NK-92 (cell line): ENCODE results near the gene RANBP1.

ENCODE experiments used
- DNase-seq: peaks from one replicate; lab custom pipeline; 2025; ENCODE audit not compliant: unreplicated experiment; lab: John Stamatoyannopoulos, UW

The RANBP1 gene

DNA sequence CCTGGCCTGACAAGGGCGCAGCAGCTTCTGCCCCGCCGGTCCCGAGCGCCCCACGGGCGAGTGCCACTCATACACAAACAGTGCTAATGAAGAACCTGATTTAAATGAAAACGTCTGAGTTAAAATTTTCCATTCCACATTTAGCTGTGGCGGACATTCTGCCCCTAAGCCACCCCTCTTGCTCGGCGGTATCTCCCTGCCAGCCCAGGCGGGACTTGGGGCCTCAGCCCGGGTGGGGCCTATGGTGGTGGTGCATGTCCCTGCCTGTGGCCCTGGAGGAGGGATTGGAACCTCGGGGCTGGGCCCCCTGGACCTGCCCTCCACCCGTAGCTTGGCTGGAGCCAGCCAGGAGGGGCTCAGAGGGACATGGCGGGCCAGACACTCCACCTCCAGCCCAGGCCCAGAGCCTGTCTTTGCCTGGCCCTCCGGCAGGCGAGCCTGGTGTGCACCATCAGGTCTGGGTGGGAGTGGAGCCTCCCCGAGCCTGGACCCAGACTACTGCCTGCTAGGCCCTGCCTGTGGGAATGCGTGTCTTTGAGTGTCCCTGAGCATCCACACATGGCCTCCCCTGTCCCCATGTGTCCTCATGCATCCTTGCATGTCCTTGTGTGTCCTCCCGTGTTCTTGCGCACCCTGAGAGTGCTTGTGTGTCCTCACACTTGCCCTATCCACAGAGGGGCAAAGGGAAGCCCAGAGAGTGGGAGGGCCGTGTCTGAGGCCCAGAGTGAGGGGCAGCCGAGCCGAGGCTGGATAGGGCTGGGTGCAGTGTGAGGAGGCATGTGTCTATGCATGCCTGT lies 20.1 kb downstream of the RANBP1 start:
- DNase-seq = no peak

DNA sequence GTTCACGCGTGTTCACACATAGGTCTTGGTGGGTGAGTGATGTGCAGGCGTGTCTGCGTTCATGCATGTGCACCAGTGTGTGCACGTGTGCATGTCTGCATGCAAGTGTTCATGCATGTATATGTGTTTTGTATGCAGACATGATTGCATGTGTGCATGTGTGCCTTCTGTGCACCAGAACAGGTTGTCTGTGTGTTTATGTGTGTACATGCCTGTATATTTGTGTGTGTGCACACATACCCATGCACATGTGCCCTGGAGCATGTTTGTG lies 20.6 kb downstream of the RANBP1 start:
- no peak for DNase-seq

DNA sequence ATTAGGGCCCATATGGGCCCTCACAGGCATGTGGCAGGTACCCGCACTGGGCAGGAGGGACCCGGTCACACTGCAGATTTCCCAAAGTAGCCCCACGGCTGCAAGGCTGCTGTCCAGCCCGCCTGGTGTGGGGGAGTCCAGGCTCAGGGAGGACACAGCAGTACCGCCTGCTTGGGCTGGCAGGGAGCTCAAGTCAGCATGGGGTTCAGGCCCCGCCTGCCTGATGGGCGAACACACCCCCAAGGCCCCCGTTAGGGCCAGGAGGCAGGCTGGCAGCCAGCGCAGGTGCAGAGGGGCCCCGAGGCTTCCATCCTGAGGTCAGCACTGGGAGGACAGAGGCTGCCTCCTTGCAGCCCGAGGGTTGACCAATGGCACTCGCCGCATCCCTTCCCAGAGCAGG lies 21.2 kb downstream of the RANBP1 start:
- DNase-seq = no peak

DNA sequence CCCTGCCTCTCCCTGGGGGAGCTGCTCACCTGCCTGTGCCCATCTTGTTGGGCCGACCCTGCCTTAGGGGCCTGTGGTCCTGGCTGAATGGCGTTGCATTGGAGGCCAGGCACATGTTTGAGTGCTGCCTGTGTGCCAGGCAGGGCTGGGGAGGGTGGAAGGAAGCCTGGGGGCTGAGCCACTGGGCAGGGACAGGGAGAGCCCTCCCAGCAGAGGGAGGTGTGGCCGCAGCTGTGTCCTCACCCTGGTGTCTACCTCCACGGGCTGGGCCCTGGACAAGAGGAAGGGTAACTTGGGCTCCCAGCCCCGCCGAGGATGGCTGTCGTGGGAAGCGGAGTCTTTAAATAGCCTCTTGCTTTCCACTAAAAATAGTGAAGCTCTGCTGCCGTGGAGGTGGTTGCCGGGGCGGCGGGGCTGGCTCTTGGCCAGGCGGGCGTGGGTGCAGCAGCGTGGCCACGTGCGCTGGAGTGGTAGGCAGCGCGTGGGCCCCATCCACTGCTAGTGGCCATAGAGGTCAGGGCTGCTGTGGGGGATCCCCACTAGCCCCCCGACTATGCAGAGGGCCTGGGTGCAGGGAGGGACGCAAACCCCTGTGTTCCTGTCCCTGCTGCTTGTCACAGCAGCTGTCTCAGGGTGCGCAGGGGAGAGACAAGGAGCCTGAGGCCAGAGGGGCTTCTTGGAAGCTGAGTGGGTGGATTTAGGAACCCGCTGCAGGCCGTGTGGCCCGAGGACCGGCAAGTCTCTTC lies 21.9 kb downstream of the RANBP1 start:
- no peak for DNase-seq

DNA sequence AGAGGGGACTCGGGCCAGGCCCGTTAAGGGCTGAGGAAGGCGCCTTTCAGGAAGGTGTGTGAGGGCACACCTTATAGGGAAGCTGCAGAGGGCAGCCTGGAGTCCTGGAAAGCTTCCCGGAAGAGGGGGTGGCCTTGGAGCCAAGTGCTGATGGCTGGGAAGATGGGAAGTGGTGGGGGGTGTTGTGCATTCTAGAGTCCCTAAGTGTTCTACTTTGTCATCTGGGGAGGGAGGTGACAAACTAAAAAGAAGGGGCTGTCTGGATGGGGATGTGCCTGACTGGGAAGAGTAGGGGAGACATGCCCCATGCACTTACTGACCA lies 22.5 kb downstream of the RANBP1 start:
- no peak for DNase-seq

DNA sequence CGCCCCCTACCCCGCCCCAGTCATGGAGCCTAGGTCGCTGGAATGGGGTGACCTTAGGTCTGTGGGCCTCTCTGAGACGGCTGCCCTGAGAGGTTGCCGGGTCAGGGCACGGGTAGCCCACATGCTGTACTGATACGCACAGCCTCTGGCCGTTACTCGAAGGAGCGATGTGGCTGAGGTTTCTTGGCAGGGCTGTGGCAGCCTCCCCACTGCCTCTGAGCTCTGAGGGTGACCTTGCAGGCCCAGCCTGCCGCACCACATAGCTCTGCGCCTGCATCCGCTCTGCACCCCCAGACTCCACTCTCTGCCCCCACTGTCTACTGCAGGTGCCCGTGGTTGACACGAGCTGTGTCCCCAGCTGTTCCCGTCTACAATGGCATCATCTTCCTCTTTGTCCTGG lies 23.0 kb downstream of the RANBP1 start:
- no peak for DNase-seq

DNA sequence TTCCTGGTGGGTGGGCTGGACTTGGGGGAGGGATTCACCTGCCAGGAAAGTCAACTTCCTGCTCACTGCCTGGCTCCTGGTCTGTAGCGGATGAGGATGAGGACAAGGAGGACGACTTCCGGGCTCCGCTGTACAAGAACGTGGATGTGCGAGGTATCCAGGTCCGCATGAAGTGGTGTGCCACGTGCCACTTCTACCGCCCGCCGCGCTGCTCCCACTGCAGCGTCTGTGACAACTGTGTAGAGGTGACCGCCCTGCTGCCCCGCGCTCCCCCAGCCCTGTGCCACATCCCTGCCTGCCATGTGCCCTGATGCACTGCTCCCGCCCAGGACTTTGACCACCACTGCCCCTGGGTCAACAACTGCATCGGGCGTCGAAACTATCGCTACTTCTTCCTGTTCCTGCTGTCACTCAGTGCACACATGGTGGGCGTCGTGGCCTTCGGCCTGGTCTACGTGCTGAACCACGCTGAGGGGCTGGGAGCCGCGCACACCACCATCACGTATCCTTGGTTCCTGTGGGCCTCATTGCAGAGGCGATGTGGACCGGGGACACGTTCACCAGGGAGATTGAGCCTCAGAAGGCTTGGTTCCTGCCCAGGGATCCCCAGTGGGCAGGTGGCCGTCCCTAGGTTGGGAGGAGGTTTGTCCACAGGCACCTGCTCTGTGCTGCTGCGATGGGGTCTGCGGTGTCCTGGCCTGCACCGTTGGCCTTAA lies 23.6 kb downstream of the RANBP1 start:
- DNase-seq = no peak

DNA sequence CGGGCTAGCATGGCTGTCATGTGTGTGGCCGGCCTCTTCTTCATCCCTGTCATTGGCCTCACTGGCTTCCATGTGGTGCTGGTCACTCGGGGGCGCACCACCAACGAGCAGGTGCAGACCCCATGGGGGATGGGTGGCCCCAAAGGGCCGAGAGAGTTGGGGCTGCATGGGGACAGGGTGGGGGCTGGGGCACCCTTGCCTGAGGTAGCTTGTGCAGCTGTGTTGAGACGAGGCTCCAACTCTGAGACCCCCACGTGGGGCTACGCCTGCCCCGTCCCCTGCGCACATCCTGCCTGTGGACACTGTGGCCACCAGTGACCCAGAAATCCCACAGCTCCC lies 24.2 kb downstream of the RANBP1 start:
- DNase-seq = no peak

DNA sequence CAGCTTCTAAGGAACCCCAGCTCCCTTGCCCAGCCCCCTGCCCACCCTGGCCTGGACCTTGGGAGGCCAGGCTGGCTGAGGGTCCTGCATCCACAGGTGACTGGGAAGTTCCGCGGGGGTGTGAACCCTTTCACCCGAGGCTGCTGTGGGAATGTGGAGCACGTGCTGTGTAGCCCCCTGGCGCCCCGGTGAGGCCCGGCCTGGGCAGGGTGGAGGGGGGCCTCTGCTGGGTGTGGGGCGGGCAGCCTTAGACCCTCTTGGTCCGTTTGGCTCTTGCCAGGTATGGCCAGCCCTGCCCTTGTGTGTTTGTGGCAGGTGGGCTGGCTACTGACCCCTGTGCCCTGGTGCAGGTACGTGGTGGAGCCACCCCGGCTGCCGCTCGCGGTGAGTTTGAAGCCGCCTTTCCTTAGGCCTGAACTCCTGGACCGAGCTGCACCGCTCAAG lies 24.6 kb downstream of the RANBP1 start:
- no peak for DNase-seq

DNA sequence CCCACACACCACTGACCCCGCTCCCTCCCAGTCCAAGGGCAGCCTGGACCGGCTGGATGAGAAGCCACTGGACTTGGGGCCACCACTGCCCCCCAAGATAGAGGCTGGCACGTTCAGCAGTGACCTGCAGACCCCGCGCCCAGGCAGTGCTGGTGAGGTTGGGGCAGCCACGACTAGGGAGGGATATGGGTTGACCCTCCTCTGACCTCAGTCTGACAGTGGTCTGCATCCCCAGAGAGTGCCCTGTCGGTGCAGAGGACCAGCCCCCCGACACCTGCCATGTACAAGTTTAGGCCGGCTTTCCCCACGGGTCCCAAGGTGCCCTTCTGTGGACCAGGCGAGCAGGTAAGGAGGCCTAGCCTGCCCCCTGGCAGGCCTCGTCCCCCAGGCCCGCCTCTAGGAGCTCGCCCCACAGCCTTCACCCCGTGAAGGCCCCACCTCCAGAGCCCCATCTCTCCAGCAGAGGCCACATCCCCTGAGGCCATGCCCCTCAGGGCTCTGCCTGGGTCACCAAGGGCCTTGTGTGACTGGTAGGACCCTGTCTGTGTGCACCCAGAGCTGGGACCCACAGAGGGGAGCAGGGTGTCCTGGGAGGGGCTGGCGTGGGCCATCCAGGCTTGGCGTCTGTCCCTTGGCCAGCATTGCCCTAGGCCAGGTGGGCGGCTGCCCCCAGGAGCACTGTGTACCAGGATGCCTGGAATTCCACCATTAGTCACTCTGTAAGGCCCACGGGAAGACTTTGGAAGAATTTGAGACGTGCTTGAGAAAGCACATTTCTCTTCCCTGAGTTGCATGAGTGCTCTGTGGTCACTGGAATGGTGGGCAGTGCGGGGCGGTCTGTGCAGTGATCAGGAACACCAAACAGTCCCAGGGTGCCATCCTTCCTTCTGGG lies 25.5 kb downstream of the RANBP1 start:
- DNase-seq = no peak

DNA sequence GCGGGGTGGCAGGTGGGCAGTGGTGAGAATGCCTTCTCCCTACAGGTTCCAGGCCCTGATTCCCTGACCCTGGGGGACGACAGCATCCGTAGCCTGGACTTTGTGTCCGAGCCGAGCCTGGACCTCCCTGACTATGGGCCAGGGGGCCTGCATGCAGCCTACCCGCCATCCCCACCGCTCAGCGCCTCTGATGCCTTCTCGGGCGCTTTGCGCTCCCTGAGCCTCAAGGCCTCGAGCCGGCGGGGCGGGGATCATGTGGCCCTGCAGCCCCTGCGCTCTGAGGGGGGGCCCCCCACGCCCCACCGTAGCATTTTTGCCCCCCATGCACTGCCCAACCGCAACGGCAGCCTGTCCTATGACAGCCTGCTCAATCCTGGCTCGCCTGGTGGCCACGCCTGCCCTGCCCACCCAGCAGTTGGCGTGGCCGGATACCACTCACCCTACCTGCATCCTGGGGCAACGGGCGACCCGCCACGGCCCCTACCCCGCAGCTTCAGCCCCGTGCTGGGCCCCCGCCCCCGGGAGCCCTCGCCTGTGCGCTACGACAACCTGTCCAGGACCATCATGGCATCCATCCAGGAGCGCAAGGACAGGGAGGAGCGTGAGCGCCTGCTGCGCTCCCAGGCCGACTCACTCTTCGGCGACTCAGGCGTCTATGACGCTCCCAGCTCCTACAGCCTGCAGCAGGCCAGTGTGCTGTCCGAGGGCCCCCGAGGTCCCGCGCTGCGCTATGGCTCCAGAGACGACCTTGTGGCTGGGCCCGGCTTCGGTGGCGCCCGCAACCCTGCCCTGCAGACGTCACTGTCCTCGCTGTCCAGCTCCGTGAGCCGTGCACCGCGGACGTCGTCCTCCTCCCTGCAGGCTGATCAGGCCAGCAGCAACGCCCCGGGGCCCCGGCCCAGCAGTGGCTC lies 27.1 kb downstream of the RANBP1 start:
- no peak for DNase-seq

DNA sequence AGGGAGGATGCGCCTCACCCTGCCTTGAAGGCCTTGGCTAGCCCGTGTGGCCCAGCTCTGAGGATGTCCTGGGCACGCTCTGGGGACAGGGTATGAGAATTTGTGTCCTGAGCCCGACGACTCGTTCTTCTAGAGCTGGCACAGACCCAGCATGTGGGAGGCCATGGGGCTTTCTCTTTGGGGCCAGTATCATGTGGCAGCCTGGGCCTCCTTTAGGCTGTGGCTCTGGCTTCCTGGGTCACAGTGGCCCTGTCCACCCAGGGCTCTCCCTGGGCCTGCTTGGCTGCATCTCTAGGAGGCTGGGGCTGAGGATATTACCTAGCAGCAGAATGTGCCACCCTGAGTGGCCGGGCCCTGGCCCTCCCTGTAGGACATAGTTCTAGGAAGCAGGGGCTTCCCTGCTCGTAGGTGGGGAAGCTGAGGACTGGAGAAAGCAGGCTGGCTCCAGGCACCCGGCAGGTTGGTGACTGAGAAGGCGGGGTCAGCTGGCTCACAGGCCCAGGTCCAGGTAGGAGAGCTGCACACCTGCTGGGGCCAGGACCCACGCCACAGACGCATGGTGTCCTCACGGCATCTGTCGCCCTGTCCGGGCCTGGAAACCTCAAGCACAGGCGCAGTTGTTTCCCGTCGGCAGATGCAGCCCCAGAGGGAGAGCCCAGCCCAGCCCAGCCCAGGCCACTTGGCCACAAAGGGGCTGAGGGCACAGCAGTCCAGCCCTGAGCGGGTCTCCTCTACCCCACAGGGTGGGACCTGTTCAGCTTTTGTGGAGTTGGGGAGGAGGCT lies 28.2 kb downstream of the RANBP1 start:
- no peak for DNase-seq

DNA sequence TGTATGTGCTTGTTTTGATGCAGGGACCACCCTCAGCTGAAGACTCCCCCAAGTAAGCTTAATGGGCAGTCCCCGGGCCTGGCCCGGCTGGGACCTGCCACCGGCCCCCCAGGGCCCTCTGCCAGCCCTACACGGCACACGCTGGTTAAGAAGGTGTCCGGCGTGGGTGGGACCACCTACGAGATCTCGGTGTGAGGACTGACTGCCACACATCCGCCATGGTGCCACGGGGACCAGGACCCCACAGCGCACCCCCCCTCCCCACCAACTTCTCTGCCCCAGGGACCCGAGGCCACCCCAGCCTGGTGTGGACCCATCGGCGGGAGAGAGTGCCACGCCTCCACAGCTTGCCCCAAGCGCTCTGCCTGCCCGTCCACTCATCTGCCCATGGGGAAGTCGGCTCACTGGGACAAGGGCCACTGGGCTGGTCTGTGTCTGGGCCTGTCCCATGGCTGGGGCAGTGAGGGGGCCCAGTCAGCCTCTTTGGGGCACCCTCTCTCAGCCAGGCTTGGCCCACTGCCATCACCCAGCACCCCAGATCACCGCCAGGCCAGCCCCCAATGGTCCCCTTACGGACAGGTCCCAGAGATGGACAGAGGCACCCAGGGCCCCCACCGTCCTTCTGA lies 29.4 kb downstream of the RANBP1 start:
- DNase-seq = no peak

DNA sequence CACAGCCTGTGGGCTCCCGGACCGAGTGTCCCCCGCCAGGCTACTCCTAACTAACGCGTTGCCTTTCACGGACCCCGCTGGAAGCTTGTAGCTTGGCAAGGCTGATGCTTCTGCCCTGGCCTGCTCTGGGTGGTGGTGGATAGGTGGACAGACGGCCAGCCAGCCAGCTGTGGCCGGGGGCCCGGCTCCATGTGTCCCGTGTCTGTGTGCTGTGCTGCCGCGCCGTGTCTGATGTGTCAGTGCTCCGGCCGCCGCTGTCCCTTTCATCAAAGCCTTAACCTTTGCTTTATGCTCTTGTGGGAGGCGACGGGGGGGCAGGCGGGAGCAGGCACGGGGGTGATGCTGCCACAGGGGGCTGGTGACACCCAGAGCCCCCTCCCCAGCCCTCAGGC lies 29.9 kb downstream of the RANBP1 start:
- no peak for DNase-seq

DNA sequence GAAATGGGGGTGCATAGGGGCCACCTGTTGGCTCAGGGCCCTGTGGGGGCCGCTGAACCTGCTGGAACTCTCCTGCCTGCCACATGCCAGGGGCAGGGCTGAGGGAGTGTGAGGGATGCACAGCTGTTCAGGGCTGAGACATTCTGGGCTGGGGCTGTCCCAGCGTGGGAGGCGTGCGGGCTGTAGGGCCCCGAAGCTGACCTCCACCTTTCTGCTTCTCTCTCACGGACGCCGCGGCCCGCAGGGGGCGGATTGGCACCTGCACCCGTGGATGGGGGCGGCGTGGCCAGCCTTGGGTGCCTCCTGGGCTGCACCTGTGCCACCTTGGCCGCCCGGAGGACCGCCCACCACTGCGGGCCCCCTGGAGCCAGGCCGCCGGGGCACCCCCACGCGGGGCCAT lies 30.9 kb downstream of the RANBP1 start:
- DNase-seq = no peak

DNA sequence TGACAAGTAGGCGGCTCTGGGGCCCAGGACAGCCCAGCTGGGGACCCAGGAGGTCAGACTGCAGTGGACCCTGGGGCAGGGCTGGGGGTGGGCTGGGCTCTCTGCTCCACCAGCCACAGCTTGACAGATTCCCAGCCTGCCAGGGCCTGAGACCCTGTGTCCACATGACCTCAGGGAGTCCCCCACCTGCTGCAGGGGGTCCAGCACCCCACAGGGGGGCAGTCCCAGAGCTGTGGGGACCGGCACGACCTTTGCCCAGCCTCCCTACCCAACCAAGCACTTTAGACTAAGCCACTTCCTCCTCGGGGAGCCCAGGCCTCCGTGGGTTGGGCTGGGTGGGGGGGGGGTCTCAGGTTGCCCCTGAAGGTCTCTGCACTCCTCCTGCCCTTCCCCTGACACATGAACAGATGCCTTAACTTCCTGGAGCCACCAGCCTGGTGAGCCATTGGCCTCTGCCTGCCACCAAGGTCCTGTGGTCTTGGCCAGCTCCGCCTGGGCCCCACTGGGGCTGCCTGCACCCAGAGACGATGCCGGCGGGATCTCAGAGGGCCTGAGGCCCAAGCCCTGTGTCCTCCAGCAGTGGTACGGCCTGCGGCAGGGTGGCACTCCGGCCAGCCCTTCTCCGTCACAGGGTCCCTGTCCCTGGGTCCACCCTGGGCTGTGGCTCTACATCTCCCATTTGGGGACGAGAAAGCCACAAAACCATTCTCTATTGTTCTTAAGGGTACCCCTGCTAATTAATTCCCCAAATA lies 31.5 kb downstream of the RANBP1 start:
- no peak for DNase-seq

DNA sequence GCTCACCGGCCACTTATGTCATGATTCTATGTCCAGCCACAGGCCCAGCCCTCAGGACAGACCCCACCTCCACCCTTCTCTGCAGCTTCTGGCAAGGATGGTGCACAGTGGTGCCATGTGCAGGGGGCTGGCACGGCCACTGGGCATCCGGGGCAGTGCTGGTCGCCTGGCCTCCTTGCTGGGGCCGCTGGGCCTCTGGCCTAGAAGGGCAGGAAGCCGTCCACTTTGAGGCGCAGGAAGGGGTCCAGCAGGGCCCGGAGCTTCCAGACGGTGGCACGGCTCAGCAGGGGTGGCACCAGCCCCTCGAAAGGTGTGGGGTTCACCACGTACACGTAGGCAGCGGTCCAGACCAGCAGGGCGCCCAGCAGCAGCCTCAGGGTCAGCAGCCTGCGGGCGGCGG lies 32.5 kb downstream of the RANBP1 start:
- no peak for DNase-seq
